HG02840 (cell line): Measurements from ENCODE around the gene FBXO48.
"Not testable (repeated sequence)": the region's sequence is repeated elsewhere in the genome, so short reads cannot be mapped to it uniquely, and the experiment has no call there.

Experiments
- ATAC-seq: cut with Tn5 transposase; IDR thresholded peaks from one replicate; pipeline ENCODE4 v1.9.1; 2021; ENCODE audit warnings: mild to moderate bottlenecking, moderate library complexity, moderate number of reproducible peaks; ENCODE audit not compliant: unreplicated experiment, low FRiP score

Gene FBXO48

DNA sequence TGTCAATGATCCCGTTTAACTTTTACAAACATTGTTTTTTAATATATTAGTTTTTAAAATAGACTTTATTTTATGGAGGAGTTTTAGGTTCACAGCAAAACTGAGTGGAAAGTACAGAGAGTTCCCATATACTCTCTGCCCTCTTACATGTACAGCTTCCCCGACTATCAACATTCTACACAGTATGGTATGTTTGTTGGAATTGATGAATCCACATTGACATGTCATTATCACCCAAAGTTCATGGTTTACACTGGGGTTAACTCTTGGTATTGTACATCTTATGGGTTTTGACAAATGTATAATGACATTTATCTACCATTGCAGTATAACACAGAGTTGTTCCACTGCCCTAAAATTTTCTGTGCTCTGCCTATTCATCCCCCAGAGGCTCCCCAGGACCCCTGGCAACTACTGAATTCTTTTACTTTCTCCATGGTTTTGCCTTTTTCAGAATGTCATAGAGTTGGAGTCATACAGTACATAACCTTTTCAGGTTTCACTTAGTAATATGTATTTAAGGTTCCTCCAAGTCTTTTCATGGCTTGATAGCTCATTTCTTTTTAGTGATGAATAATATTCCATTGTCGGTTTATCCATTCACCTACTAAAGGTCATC, 5.8 kb upstream of the FBXO48 start:
- no peak for ATAC-seq

GRCh38 chr2:68471385-68471784, 4.3 kb upstream of the FBXO48 start:
- ATAC-seq: no peak

GRCh38 chr2:68469935-68470334, 2.8 kb upstream of the FBXO48 start:
- ATAC-seq: no peak

- ATAC-seq: no peak
Measured at GRCh38 chr2:68468801-68469200, 1.7 kb upstream of the FBXO48 start.

DNA sequence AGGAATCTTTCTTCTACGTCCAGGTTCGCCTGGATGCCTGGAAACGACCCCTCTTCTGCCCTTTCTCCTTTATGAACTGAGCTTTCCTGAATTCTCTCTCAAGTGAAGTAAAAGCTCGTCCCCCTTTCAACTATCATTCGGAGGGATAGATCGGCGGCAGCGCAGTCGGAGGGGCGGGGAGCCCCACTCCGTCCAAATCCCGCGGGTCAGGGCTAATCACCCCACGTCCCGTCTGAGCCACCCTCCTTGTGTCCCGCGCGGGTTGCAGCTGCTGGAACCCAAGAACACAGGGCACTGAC, 367 bp downstream of the FBXO48 start:
- ATAC-seq: no peak

- no peak for ATAC-seq
Measured at GRCh38 chr2:68466361-68466777, 725 bp downstream of the FBXO48 start.

GRCh38 chr2:68465081-68465916, 1.8 kb downstream of the FBXO48 start:
- no peak for ATAC-seq

- no peak for ATAC-seq
Measured at GRCh38 chr2:68464651-68465050, 2.4 kb downstream of the FBXO48 start.

GRCh38 chr2:68463287-68463877, 3.7 kb downstream of the FBXO48 start:
- no peak for ATAC-seq

- ATAC-seq: no peak
Measured at GRCh38 chr2:68458981-68459380, 8.1 kb downstream of the FBXO48 start.

DNA sequence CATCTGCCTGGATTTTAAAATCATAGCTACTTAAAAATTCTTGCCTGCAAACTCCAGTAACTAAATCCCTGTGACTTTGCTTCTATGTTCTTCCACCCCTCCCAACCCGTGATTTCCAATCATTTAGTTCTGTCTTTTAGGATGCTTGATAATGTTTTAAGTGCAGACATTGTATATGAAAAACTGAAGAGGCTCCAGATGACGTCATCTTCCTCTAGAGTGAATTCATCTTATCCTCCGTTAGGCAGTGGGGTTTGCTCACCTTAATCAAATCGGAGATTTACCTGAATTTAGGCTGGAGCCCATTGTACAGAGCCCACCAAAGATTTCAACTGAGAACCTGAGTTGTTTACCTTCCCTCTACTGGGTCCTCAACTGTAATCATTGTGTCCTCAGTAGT, 10.9 kb downstream of the FBXO48 start:
- no peak for ATAC-seq

DNA sequence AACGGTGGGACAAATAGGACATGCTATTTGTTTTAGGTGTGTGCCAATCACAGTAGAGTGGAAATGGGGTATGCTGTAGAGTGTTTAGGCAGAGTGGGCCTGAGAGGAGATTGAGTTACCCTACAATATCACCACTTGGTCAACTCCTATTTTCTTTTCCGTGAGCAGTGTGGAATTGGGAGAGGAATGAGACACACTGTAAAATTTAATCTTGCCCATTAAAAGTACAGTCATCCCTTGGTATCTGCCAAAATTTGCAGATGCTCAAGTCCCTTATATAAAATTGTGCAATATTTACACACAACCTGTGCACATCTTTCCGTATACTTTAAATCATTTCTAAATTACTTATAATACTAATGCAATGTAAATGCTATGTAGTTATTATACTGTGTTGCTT, 12.4 kb downstream of the FBXO48 start:
- no peak for ATAC-seq

GRCh38 chr2:68453761-68454360, 13.2 kb downstream of the FBXO48 start:
- ATAC-seq: no peak

GRCh38 chr2:68452158-68452900, 14.8 kb downstream of the FBXO48 start:
- no peak for ATAC-seq

DNA sequence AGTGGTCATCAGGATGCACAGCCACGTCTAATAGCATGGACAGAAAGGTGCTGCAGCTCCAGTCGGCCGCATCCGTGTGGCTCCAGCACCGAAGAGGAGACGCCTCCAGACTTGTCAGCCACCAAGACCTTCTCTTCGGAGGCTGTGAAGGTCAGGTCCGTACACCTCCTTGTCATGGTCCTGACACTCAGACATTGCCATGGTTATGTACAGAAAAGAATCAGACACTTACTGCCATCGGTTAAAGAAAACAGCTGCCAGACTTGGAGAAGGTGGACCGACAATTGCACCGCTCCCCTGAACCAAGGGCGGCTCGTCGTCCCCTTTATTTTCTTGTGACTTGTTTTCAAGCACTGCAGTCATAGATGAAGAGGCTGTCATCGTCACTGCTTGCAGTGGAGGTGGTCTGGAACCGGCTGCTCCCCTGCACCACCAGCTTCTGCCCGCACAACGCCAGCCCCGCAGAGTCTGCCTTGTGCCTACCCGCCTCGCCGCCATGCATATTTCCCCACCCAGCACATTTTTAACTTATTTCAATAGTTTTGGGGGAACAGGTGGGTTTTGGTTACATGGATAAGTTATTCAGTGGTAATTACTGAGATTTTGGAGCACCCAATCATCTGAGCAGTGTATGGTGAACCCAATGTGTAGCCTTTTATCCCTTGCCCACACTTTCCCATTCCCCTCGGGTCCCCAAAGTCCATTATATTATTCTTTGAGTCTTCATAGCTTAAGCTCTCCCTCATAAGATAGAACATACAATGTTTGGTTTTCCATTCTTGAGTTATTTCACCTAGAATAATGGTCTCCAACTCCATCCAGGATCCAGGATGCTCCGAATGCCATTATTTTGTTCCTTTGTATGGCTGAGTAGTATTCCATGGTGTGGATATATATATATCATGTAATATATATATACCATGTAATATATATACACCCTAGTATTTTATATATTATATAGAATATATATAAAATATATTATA, 18.1 kb downstream of the FBXO48 start:
- no peak for ATAC-seq

DNA sequence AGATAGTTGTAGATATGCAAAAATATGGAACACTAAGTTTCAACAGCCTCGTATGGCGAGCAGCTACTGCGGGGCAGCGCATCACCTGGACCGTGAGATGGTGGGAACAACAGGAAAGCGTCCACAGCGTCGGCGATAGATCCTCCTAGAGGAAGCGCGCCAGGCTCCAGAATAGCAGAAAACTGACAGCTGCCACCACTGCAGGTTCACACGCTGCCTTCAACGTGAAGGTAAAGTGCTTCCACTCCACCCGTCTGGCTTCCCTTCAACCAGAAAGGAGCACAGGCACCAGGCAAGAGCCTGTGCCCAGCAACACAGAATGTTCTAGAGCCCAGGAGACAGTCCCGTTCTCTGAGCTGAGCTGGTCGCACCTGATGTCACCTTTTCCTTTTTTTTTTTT, 20.0 kb downstream of the FBXO48 start:
- ATAC-seq: no peak

- not testable (repeated sequence) for ATAC-seq
Measured at GRCh38 chr2:68446425-68446824, 20.7 kb downstream of the FBXO48 start.

GRCh38 chr2:68441994-68442322, 25.1 kb downstream of the FBXO48 start:
- no peak for ATAC-seq

- ATAC-seq: peak; percentile 98
Measured at GRCh38 chr2:68441179-68441993, 25.7 kb downstream of the FBXO48 start.
